HG03457 (cell line): ENCODE data around the gene TMEM123.
A peak's percentile ranks its signal among the peaks of the same experiment; 100 is the strongest.

Experiments
- ATAC-seq: cut with Tn5 transposase; IDR thresholded peaks from one replicate; pipeline ENCODE4 v1.9.1; 2021; ENCODE audit warnings: moderate number of reproducible peaks; ENCODE audit not compliant: unreplicated experiment

The TMEM123 gene

DNA sequence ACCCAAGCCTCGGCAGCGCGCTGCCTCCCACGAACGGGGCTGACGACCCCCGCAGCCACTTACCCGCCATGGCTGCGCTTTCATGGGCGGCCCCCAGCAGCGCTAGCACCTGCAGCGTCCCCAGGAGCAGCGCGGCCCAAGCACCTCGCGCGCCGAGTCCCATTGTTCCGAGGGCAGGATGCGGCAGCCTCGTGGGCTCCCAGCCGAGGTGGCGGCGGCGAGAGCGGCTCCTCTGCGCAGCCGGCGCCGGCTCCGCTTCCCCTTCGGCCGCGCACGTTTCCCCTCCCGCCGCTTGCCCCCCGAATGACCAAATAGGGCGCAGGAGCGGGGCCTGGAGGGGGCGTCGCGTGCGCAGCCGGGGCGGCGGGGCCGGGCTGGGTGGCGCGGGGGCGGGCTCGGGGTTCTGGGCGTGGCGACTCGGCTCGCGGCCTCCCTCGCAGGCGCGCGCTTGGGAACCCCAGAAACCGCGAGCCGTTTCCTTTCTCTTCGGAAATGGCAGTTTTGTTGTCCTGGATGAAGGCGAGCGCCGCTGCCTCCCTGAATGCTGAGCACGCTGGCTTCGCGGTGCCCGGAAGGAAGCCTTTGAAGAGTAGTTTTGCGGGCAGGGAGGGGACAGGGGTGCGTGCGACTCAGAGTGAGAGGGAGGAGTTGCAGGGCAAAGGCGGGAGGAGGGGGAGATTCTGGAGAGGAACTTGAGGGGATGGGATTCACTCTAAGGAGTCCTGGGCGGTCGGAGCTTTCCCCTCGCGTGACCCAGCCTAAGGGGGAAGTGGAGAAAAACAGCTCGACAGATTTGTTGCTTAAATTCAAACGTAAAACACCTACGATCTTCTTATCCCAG is at the start of gene TMEM123:
Gene TMEM123 (minus strand): TSS at position 305 of the 841 bp plus-strand sequence. CDS start 142 bp downstream, at position 163.
- peak; percentile 38 for ATAC-seq

GRCh38 chr11:102500829-102501228 is 48.3 kb upstream of the TMEM123 start:
- no peak for ATAC-seq

- no peak for ATAC-seq
Observed at GRCh38 chr11:102499931-102500330, 47.4 kb upstream of the TMEM123 start.

DNA sequence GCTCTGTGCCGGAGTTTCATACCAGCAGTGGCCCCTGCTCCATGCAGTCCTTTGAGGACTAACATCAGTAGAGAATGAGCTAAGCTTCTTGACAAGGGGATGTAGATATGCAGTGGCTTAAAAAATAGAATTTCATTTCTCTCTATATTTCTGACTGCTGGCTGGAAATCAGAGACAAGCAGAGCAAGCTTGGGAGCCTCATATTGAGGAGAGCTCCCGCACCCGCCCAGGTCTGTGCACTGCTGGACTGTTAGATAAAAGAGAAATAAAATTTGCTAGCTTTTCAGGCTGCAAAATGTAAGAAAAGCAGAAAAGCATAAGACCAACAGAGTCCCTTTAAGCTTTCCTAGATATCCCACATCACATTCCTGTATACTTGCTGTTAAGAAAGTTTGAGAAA is 46.6 kb upstream of the TMEM123 start:
- ATAC-seq, result no peak

- no peak for ATAC-seq
Observed at GRCh38 chr11:102497061-102497460, 44.5 kb upstream of the TMEM123 start.

- ATAC-seq, result peak; percentile 81
Observed at GRCh38 chr11:102495161-102496042, 42.8 kb upstream of the TMEM123 start.

- ATAC-seq, result no peak
Observed at GRCh38 chr11:102494216-102494615, 41.7 kb upstream of the TMEM123 start.

DNA sequence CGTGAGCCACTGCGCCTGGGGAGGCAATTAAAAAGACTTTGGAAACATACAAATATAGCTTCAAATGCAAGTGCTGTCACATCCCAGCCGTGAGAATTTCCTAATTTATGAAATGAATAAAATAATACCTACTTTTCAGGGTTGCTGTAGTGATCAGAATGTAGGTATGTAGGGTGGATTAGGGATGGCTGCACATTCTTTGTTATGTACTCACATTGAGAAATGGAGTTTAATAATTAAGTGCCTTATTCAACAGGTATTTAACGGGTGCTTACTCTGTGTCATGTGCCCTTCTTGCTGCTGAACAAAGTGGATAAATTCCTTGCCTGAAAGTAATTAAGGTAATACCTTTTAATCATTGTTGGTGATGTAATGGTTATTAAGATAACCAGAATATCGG is 41.0 kb upstream of the TMEM123 start:
- ATAC-seq, result no peak

DNA sequence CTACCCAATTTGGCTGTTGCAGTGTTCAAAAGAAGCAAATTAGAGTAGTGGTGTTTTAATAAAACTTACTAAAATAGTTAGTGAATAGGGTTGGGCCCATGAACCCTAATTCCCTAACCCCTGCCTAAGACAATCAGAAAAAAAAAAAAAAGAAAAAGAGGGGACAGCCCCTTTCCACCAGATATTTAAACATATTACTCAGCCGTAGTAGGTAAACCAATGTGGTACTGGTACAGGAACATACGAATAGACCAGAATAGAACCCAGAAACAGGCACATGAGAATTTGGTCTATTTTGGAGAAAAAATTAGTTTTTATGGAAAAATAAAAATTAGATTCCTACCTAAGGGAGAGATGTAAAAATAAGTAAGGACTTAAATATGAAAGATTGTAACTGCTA is 39.4 kb upstream of the TMEM123 start:
- ATAC-seq, result no peak

DNA sequence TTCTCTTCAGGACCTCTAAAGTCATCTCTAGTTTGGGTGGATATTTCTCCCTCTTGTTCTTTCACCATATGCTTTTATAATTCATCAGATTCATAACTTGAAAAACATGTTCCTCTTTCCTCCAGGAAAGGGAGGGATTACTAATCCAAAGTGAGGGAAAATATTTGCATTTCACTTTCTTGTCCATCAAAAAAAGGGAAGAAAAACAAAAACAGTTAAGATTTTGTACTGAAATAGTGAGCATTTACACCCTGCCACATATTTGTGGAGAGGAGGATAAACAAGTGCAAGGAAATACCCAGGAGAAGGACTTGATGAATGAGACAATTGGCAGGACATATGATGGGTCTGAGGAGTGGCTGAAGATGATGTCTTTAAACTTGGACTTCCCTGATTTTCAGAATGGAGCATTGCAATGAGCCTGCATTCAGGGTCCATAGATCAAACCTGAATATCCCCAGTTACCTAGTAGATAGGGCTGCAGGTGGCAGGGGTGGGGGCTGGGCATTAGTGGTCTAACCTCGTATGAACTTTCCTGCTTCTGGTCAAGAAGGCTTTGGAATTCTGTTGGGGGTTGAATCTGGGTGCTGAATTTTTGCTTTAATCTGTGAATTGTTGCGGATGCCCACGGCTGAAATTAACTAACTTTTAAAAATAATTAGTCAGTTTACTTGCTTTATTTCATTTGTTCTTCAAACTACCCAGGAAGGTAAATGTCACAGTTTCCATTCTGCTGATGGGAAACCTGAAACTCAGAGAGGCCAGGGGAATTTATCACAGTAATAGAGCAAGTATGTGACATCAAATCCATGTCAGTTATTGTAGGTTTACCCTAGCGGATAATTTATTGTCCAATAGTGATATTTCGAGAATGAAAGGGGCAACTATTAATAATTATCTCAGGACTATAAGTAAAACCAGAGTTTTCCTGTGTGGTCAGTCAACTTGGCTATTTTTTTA is 36.9 kb upstream of the TMEM123 start:
- ATAC-seq, result no peak

- ATAC-seq, result peak; percentile 62
Observed at GRCh38 chr11:102488208-102488607, 35.6 kb upstream of the TMEM123 start.

DNA sequence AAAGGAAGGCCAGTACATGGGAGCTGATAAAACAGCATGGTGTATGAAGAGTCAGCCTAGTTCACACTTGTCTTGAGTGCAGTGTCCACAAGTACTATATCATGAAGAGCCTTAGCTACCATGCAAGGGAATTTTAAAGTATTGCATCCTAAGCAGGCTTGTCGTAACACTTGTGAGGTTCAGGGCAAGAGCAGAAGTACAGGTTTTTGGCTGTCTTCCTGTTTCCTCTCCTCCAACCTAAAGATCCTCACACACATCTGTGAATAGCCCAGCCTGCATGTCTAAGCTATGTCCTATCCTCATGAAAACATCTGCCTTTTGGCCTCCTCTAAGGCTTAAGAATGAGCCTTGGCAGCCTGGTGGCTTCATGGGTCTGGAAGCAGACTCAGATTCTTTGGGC is 34.6 kb upstream of the TMEM123 start:
- no peak for ATAC-seq

GRCh38 chr11:102486584-102486983 is 34.0 kb upstream of the TMEM123 start:
- no peak for ATAC-seq

DNA sequence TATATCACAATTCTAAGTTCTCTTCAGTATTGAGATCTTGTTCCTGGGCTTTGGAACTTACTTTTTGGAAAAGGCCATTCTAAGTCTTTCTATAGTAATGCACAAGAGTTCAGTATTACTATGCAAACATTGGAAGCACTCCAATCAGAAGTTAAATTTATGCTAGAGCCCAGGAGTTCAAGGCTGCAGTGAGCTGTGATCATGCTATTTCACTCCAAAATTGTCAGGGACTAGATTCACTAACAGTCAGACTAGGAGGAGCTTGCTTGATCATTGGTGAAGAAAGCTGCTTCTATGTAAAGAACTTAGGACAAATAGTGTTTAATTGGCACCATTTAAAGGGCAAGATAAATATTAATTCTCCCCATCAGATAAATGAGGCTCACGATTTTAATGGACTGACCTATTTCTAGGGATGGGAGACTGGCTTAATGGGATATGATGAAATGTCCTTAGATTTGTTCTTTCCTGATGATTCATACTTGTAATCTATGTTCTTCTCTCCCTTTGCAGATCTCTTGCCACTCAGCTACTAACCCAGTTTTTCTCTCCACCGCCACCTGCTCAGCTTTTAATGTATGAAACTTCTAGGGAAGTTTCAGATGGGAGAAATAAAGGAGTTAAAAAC is 32.6 kb upstream of the TMEM123 start:
- ATAC-seq, result no peak

- ATAC-seq, result no peak
Observed at GRCh38 chr11:102482433-102482832, 29.9 kb upstream of the TMEM123 start.

GRCh38 chr11:102479733-102480132 is 27.2 kb upstream of the TMEM123 start:
- ATAC-seq, result no peak

- no peak for ATAC-seq
Observed at GRCh38 chr11:102478673-102479299, 26.2 kb upstream of the TMEM123 start.

- ATAC-seq, result no peak
Observed at GRCh38 chr11:102476812-102477211, 24.2 kb upstream of the TMEM123 start.

DNA sequence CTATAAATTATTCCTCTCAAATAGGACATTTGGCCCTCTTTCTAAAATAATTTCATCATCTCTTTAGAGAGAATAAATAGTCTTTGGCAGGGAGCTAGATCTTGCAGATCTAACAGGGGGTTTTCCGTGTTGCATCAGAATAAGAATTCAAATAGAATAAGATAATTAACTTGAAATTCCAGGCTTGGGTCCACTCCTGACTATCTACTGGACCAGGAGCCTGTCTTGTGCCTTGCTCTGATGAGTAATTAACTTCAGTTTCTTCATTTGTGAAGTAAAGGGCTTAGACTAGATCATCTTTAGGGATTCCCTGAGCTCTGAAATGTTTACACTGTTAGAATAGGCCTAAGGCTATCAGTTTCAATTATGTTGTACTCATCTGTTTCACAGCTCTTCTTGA is 23.5 kb upstream of the TMEM123 start:
- ATAC-seq, result no peak

DNA sequence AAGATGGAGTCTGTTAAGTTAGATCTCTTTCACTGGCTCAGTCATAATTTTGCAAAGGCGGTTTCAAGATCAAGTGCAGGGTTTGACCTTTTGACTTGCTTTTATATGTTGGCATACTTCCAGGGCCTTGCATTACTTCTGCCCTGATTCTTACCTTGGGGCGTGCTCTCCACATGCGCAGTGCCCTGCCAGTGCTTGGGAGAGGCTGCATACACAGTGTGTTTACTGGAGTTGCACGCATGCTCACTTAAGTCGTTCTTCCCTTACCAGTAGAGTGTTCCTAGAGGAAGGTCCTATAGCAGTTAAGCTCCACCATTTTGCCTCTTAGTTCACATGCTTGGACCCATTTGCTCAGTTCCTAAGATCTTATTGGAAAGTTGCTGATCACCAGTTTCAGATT is 21.0 kb upstream of the TMEM123 start:
- ATAC-seq, result no peak
